ENCODE measurements around the gene SPAG7.

The SPAG7 gene

GRCh38 chr17:4986951-4987766 is 19.5 kb upstream of the SPAG7 start, which contains the start of gene CAMTA2:
TSS of gene CAMTA2 (minus strand) at chr17:4987675. CDS start at chr17:4986222, 1,453 bp downstream.
- Mint-ChIP-seq H3K9me3 (no peaks in the 10 kb centered on the region), H3K36me3 (ENCODE audit: low read depth) (peaks cover 26% of the 10 kb centered on the region), H3K27me3 (no peaks in the 10 kb centered on the region), H3K4me3 (peak within 1 kb of the TSS; percentile 93), H3K27ac (peak within 1 kb of the TSS; percentile 93), H3K4me1 (ENCODE audit: low read depth) (peaks cover 45% of the 10 kb centered on the region)

GRCh38 chr17:4986403-4986802 is 18.8 kb upstream of the SPAG7 start:
- peak overlapping the region; percentile 93 for H3K4me3 Mint-ChIP-seq
- H3K4me1 Mint-ChIP-seq (ENCODE audit: low read depth): peaks cover 48% of the 10 kb centered on the region
- no peaks in the 10 kb centered on the region for H3K27me3 Mint-ChIP-seq
- peak overlapping the region; percentile 85 for H3K27ac Mint-ChIP-seq
- no peaks in the 10 kb centered on the region for H3K9me3 Mint-ChIP-seq
- peaks cover 25% of the 10 kb centered on the region for H3K36me3 Mint-ChIP-seq (ENCODE audit: low read depth)

GRCh38 chr17:4982305-4982704 is 14.7 kb upstream of the SPAG7 start:
- Mint-ChIP-seq H3K4me3 (no peak overlapping the region), H3K36me3 (ENCODE audit: low read depth) (peaks cover 44% of the 10 kb centered on the region), H3K9me3 (no peaks in the 10 kb centered on the region), H3K27ac (no peak overlapping the region), H3K4me1 (ENCODE audit: low read depth) (peaks cover 43% of the 10 kb centered on the region), H3K27me3 (no peaks in the 10 kb centered on the region)

- peak overlapping the region; percentile 87 for H3K27ac Mint-ChIP-seq
Measured at GRCh38 chr17:4980644-4981216, 13.1 kb upstream of the SPAG7 start.

GRCh38 chr17:4978726-4979125 is 11.1 kb upstream of the SPAG7 start:
- Mint-ChIP-seq H3K27me3 (no peaks in the 10 kb centered on the region), H3K36me3 (ENCODE audit: low read depth) (peaks cover 65% of the 10 kb centered on the region), H3K9me3 (no peaks in the 10 kb centered on the region), H3K4me3 (no peak overlapping the region), H3K4me1 (ENCODE audit: low read depth) (peaks cover 30% of the 10 kb centered on the region), H3K27ac (no peak overlapping the region)

More at GRCh38 chr17:4980644-4981216, 13.1 kb upstream of the SPAG7 start:
- peak overlapping the region; percentile 28 for H3K4me3 Mint-ChIP-seq
- H3K36me3 Mint-ChIP-seq (ENCODE audit: low read depth): peaks cover 52% of the 10 kb centered on the region
- peaks cover 32% of the 10 kb centered on the region for H3K4me1 Mint-ChIP-seq (ENCODE audit: low read depth)
- H3K9me3 Mint-ChIP-seq: no peaks in the 10 kb centered on the region
- no peaks in the 10 kb centered on the region for H3K27me3 Mint-ChIP-seq

- Mint-ChIP-seq H3K4me3 (no peak overlapping the region), H3K27ac (peak overlapping the region; percentile 79), H3K9me3 (no peaks in the 10 kb centered on the region), H3K27me3 (no peaks in the 10 kb centered on the region), H3K4me1 (ENCODE audit: low read depth) (peaks cover 28% of the 10 kb centered on the region), H3K36me3 (ENCODE audit: low read depth) (peaks cover 63% of the 10 kb centered on the region)
Measured at GRCh38 chr17:4974115-4974670, 6.6 kb upstream of the SPAG7 start.

GRCh38 chr17:4973256-4974114 is 5.9 kb upstream of the SPAG7 start:
- Mint-ChIP-seq H3K4me1 (ENCODE audit: low read depth) (peaks cover 29% of the 10 kb centered on the region), H3K27ac (peak overlapping the region; percentile 79), H3K9me3 (no peaks in the 10 kb centered on the region), H3K4me3 (no peak overlapping the region), H3K27me3 (no peaks in the 10 kb centered on the region), H3K36me3 (ENCODE audit: low read depth) (peaks cover 59% of the 10 kb centered on the region)

GRCh38 chr17:4972752-4973151 is 5.1 kb upstream of the SPAG7 start:
- H3K27ac Mint-ChIP-seq: peak overlapping the region; percentile 33
- H3K4me1 Mint-ChIP-seq (ENCODE audit: low read depth): peaks cover 29% of the 10 kb centered on the region
- no peak overlapping the region for H3K4me3 Mint-ChIP-seq
- H3K27me3 Mint-ChIP-seq: no peaks in the 10 kb centered on the region
- no peaks in the 10 kb centered on the region for H3K9me3 Mint-ChIP-seq
- peaks cover 59% of the 10 kb centered on the region for H3K36me3 Mint-ChIP-seq (ENCODE audit: low read depth)

- Mint-ChIP-seq H3K9me3 (no peaks in the 10 kb centered on the region), H3K36me3 (ENCODE audit: low read depth) (peaks cover 55% of the 10 kb centered on the region), H3K27ac (peak overlapping the region; percentile 33), H3K27me3 (no peaks in the 10 kb centered on the region), H3K4me3 (no peak overlapping the region), H3K4me1 (ENCODE audit: low read depth) (peaks cover 29% of the 10 kb centered on the region)
Measured at GRCh38 chr17:4972322-4972721, 4.7 kb upstream of the SPAG7 start.

- peaks cover 51% of the 10 kb centered on the region for H3K36me3 Mint-ChIP-seq (ENCODE audit: low read depth)
- peak overlapping the region; percentile 39 for H3K27ac Mint-ChIP-seq
Measured at GRCh38 chr17:4971826-4972225, 4.2 kb upstream of the SPAG7 start.

GRCh38 chr17:4970273-4970672 is 2.7 kb upstream of the SPAG7 start:
- H3K4me3 Mint-ChIP-seq: no peak overlapping the region
- H3K27ac Mint-ChIP-seq: no peak overlapping the region
- H3K36me3 Mint-ChIP-seq (ENCODE audit: low read depth): peaks cover 53% of the 10 kb centered on the region

More at GRCh38 chr17:4971826-4972225, 4.2 kb upstream of the SPAG7 start:
- Mint-ChIP-seq H3K9me3 (no peaks in the 10 kb centered on the region), H3K27me3 (no peaks in the 10 kb centered on the region), H3K4me3 (no peak overlapping the region), H3K4me1 (ENCODE audit: low read depth) (peaks cover 29% of the 10 kb centered on the region)

GRCh38 chr17:4969551-4970173 is 2.0 kb upstream of the SPAG7 start:
- peaks cover 50% of the 10 kb centered on the region for H3K36me3 Mint-ChIP-seq (ENCODE audit: low read depth)
- no peak overlapping the region for H3K4me3 Mint-ChIP-seq
- H3K9me3 Mint-ChIP-seq: no peaks in the 10 kb centered on the region
- no peaks in the 10 kb centered on the region for H3K27me3 Mint-ChIP-seq
- H3K4me1 Mint-ChIP-seq (ENCODE audit: low read depth): peaks cover 43% of the 10 kb centered on the region
- H3K27ac Mint-ChIP-seq: no peak overlapping the region

More at GRCh38 chr17:4970273-4970672, 2.7 kb upstream of the SPAG7 start:
- Mint-ChIP-seq H3K4me1 (ENCODE audit: low read depth) (peaks cover 41% of the 10 kb centered on the region), H3K27me3 (no peaks in the 10 kb centered on the region), H3K9me3 (no peaks in the 10 kb centered on the region)

GRCh38 chr17:4969047-4969550 is 1.5 kb upstream of the SPAG7 start:
- H3K4me1 Mint-ChIP-seq (ENCODE audit: low read depth): peaks cover 43% of the 10 kb centered on the region
- no peak overlapping the region for H3K4me3 Mint-ChIP-seq
- H3K9me3 Mint-ChIP-seq: no peaks in the 10 kb centered on the region
- H3K36me3 Mint-ChIP-seq (ENCODE audit: low read depth): peaks cover 45% of the 10 kb centered on the region
- no peak overlapping the region for H3K27ac Mint-ChIP-seq
- no peaks in the 10 kb centered on the region for H3K27me3 Mint-ChIP-seq

GRCh38 chr17:4968486-4969046 is 949 bp upstream of the SPAG7 start:
- Mint-ChIP-seq H3K36me3 (ENCODE audit: low read depth) (peaks cover 41% of the 10 kb centered on the region), H3K9me3 (no peaks in the 10 kb centered on the region), H3K27ac (no peak overlapping the region), H3K27me3 (no peaks in the 10 kb centered on the region), H3K4me1 (ENCODE audit: low read depth) (peaks cover 43% of the 10 kb centered on the region), H3K4me3 (no peak overlapping the region)
